Epithelial cell of prostate (primary cell): Measurements from ENCODE around the gene OSTM1.

ENCODE experiments used
- DNase-seq: peaks from one replicate; pipeline ENCODE4 v3.0.0-alpha.2; 2011; ENCODE audit warnings: low read depth, low spot score
- H3K27ac ChIP-seq: fragments of 450-650 bp; 2 replicates; pipeline ENCODE4 v1.5.1; 2017; ENCODE audit warnings: mild to moderate bottlenecking

The OSTM1 gene

GRCh38 chr6:108074359-108075144, at the start of gene OSTM1:
OSTM1 (minus strand) TSS chr6:108074741; CDS start chr6:108074651, 90 bp downstream.
- DNase-seq, result peak; percentile 37
- H3K27ac ChIP-seq, result peak within 1 kb of the TSS; percentile 69

GRCh38 chr6:108123946-108124345, 49.4 kb upstream of the OSTM1 start:
- no peak overlapping the region for H3K27ac ChIP-seq
- DNase-seq, result no peak

GRCh38 chr6:108123481-108123929, 49.0 kb upstream of the OSTM1 start:
- DNase-seq, result no peak

GRCh38 chr6:108121612-108122011, 47.1 kb upstream of the OSTM1 start:
- no peak overlapping the region for H3K27ac ChIP-seq
- DNase-seq, result no peak

More at GRCh38 chr6:108123481-108123929, 49.0 kb upstream of the OSTM1 start:
- H3K27ac ChIP-seq, result no peak overlapping the region

- no peak overlapping the region for H3K27ac ChIP-seq
- DNase-seq, result no peak
Measured at GRCh38 chr6:108120311-108120710, 45.8 kb upstream of the OSTM1 start.

GRCh38 chr6:108119769-108120141, 45.2 kb upstream of the OSTM1 start:
- DNase-seq, result no peak
- H3K27ac ChIP-seq, result no peak overlapping the region

GRCh38 chr6:108118810-108119768, 44.5 kb upstream of the OSTM1 start:
- no peak for DNase-seq
- no peak overlapping the region for H3K27ac ChIP-seq

- DNase-seq, result no peak
- no peak overlapping the region for H3K27ac ChIP-seq
Measured at GRCh38 chr6:108118359-108118724, 43.8 kb upstream of the OSTM1 start.

- no peak overlapping the region for H3K27ac ChIP-seq
- DNase-seq, result no peak
Measured at GRCh38 chr6:108117427-108118358, 43.2 kb upstream of the OSTM1 start.

GRCh38 chr6:108116546-108117426, 42.2 kb upstream of the OSTM1 start:
- H3K27ac ChIP-seq, result no peak overlapping the region

GRCh38 chr6:108115598-108116058, 41.1 kb upstream of the OSTM1 start:
- H3K27ac ChIP-seq, result no peak overlapping the region
- no peak for DNase-seq

More at GRCh38 chr6:108116546-108117426, 42.2 kb upstream of the OSTM1 start:
- DNase-seq, result no peak

- DNase-seq, result no peak
- no peak overlapping the region for H3K27ac ChIP-seq
Measured at GRCh38 chr6:108114841-108115597, 40.5 kb upstream of the OSTM1 start.

GRCh38 chr6:108113557-108114519, 39.3 kb upstream of the OSTM1 start:
- no peak overlapping the region for H3K27ac ChIP-seq
- DNase-seq, result no peak

GRCh38 chr6:108108374-108108773, 33.8 kb upstream of the OSTM1 start:
- no peak overlapping the region for H3K27ac ChIP-seq
- no peak for DNase-seq

- no peak overlapping the region for H3K27ac ChIP-seq
- no peak for DNase-seq
Measured at GRCh38 chr6:108107102-108107501, 32.6 kb upstream of the OSTM1 start.

GRCh38 chr6:108106694-108107093, 32.2 kb upstream of the OSTM1 start:
- no peak overlapping the region for H3K27ac ChIP-seq
- DNase-seq, result no peak

GRCh38 chr6:108106261-108106660, 31.7 kb upstream of the OSTM1 start:
- DNase-seq, result no peak
- no peak overlapping the region for H3K27ac ChIP-seq
